Prostate gland (tissue), 2 donors: Measurements from ENCODE around the gene ADARB1. TPM values are rescaled to one million over a fixed set of nuclear protein-coding genes. Genes with fewer than 3 reads are reported as not detected.

Source experiments
- DNase-seq: peaks from one replicate; pipeline ENCODE4 v3.0.0-alpha.2; 2019; ENCODE audit warnings: low spot score
- H3K27ac ChIP-seq, 2 donors: fragments of 200-600 bp; sonication (generic); 2 replicates each; pipeline ENCODE4 v1.5.1; 2017 to 2019
- H3K27me3 ChIP-seq: fragments of 200-600 bp; sonication (generic); replicated peaks from 2 replicates; pipeline ENCODE4 v1.5.1; 2019; ENCODE audit not compliant: insufficient read depth
- H3K36me3 ChIP-seq, 2 donors: fragments of 200-600 bp; sonication (generic); 1 replicate in 1 of 2; 2 replicates in 1 of 2; pipeline versions ENCODE4 v1.5.1 to v1.8.1; 2017 to 2019
- H3K4me1 ChIP-seq: fragments of 200-600 bp; sonication (generic); replicated peaks from 2 replicates; pipeline ENCODE4 v1.5.1; 2019
- H3K4me3 ChIP-seq, 2 donors: fragments of 200-600 bp; sonication (generic); 2 replicates each; pipeline ENCODE4 v1.5.1; 2017 to 2019
- H3K9me3 ChIP-seq: fragments of 200-600 bp; sonication (generic); 2 replicates; pipeline ENCODE4 v1.5.1; 2017
- POLR2A ChIP-seq: fragments of 450-650 bp; IDR thresholded peaks from one replicate; pipeline ENCODE4 v1.6.1; 2016; ENCODE audit warnings: antibody characterized with exemption, mild to moderate bottlenecking
- POLR2AphosphoS5 ChIP-seq: sonication (generic); formaldehyde crosslinking; IDR thresholded peaks from one replicate; pipeline ENCODE4 v1.6.1; 2017; ENCODE audit warnings: antibody characterized with exemption
- WGBS: methylation state at CpG from one replicate; pipeline ENCODE4 v1.1.5; 2018; 5-methylcytosine and 5-hydroxymethylcytosine counted together
- intact Hi-C: fragments of 100-400 bp; cut with DNase I; formaldehyde crosslinking; loops from one replicate; pipeline ENCODE4 v1.14.2; 2022
- total RNA-seq, 2 donors: library from RNA; depleted of rRNA; stranded (reverse); fragments of >200 nt; gene quantifications; one replicate each; pipeline ENCODE4 v1.1.0, GENCODE V29; 2016
- TF ChIP-seq, protein P1 (sequence below), 4 experiments: fragments of 200-600 bp in 2 of 4; fragments of 450-650 bp in 2 of 4; sonication (generic) in 2 of 4; IDR thresholded peaks; 1 replicate in 3 of 4; 2 replicates in 1 of 4; pipeline ENCODE4 v1.5.1; 2016 to 2019; ENCODE audit warnings: antibody characterized with exemption in 4 of 4, mild to moderate bottlenecking in 2 of 4, moderate library complexity in 2 of 4

Gene ADARB1
- total RNA-seq, 2 donors from 2014 or later: 21.0 to 30.9 TPM

DNA sequence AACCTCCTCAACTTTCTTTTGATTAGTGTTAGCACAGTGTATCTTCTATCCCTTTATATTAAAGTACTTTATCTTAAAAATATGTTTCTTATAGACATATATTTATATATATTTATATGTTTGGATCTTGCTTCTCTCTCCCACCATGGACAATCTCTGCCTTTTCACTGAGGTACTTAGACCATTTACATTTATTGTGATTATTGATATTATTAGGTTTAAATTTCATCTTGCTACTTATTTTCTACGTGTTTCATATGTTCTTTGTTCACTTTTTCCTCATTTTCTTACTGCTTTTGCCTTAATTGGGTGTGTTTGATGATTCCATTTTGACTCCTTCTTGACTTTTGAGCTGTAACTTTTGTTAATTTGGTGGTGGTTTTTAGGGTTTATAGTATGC, 142.6 kb downstream of the ADARB1 start:
- TF ChIP-seq, protein P1, sequence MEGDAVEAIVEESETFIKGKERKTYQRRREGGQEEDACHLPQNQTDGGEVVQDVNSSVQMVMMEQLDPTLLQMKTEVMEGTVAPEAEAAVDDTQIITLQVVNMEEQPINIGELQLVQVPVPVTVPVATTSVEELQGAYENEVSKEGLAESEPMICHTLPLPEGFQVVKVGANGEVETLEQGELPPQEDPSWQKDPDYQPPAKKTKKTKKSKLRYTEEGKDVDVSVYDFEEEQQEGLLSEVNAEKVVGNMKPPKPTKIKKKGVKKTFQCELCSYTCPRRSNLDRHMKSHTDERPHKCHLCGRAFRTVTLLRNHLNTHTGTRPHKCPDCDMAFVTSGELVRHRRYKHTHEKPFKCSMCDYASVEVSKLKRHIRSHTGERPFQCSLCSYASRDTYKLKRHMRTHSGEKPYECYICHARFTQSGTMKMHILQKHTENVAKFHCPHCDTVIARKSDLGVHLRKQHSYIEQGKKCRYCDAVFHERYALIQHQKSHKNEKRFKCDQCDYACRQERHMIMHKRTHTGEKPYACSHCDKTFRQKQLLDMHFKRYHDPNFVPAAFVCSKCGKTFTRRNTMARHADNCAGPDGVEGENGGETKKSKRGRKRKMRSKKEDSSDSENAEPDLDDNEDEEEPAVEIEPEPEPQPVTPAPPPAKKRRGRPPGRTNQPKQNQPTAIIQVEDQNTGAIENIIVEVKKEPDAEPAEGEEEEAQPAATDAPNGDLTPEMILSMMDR (IDR thresholded peaks at IDR 0.05): no peak
- no peak for TF ChIP-seq POLR2A
- TF ChIP-seq POLR2AphosphoS5: no peak
- DNase-seq: no peak
- no peaks in the 10 kb centered on the region for H3K4me1 ChIP-seq
- peaks cover 0 to 2% of the 10 kb centered on the region in 2 donors for H3K36me3 ChIP-seq
- H3K4me3 ChIP-seq: no peak overlapping the region
- 85% methylated on average over 1 of the region's 1 CpG for WGBS
- intact Hi-C loops: no loop called here
- H3K9me3 ChIP-seq: no peaks in the 10 kb centered on the region
- H3K27ac ChIP-seq: no peak overlapping the region
- H3K27me3 ChIP-seq: no peaks in the 10 kb centered on the region

DNA sequence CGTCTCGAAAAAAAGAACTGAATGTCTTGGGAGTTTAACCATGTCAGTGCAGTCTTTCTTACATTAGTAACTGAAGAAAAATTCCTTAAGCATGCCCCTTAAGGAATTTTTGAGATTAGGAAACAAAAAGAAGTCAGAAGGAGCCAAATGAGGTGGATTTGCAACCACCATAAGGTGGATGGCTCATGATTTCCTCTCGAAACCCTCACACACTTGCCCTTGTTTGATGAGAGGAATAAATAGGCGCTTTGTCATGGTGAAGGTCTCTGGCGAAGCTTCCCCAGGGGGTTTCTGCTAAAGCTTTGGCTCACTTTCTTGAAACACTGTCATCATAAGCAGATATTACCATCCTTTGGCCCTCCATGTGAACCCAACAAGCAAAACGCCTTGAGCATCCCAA, 145.1 kb downstream of the ADARB1 start:
- Histone ChIP-seq H3K4me1 (no peaks in the 10 kb centered on the region), H3K9me3 (no peaks in the 10 kb centered on the region), H3K27ac (no peak overlapping the region), H3K4me3 (no peak overlapping the region), H3K27me3 (no peaks in the 10 kb centered on the region), H3K36me3 (peaks cover 0 to 10% of the 10 kb centered on the region in 2 donors)
- 91% methylated on average over 6 of the region's 6 CpGs for WGBS
- TF ChIP-seq, protein P1 (IDR thresholded peaks at IDR 0.05): no peak
- no peak for TF ChIP-seq POLR2A
- no peak for TF ChIP-seq POLR2AphosphoS5
- intact Hi-C loops: no loop called here
- DNase-seq: no peak

DNA sequence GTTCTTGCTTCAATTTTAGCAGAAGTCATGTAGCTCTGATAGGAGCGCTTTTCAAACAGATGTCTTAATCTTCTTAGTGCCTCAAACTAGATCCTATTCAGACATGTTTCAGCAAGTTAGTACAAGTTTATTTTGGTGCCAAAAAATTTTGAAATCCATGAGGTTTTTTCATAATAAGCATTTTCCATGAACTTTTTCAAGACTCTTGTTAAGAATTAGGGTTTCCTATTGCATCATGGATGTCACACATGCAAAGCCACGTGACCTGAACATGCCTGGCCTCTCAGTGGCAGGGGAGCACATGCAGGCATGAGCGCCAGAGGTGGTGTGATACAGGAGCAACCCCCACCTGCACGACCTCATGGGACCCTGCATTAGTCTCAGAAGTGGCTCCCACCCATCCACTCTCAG, 145.7 kb downstream of the ADARB1 start:
- Histone ChIP-seq H3K4me1 (peaks cover 1% of the 10 kb centered on the region), H3K4me3 (no peak overlapping the region), H3K9me3 (no peaks in the 10 kb centered on the region), H3K36me3 (peaks cover 0 to 10% of the 10 kb centered on the region in 2 donors), H3K27ac (no peak overlapping the region), H3K27me3 (no peaks in the 10 kb centered on the region)
- TF ChIP-seq, protein P1 (IDR thresholded peaks at IDR 0.05): no peak
- TF ChIP-seq POLR2AphosphoS5 (no peak), POLR2A (no peak)
- intact Hi-C loops: loop anchor here (10.0 kb wide), 1 partner anchor 55 kb away; no protein-coding TSS in a partner anchor
- no peak for DNase-seq
- 88% methylated on average over 4 of the region's 4 CpGs for WGBS

DNA sequence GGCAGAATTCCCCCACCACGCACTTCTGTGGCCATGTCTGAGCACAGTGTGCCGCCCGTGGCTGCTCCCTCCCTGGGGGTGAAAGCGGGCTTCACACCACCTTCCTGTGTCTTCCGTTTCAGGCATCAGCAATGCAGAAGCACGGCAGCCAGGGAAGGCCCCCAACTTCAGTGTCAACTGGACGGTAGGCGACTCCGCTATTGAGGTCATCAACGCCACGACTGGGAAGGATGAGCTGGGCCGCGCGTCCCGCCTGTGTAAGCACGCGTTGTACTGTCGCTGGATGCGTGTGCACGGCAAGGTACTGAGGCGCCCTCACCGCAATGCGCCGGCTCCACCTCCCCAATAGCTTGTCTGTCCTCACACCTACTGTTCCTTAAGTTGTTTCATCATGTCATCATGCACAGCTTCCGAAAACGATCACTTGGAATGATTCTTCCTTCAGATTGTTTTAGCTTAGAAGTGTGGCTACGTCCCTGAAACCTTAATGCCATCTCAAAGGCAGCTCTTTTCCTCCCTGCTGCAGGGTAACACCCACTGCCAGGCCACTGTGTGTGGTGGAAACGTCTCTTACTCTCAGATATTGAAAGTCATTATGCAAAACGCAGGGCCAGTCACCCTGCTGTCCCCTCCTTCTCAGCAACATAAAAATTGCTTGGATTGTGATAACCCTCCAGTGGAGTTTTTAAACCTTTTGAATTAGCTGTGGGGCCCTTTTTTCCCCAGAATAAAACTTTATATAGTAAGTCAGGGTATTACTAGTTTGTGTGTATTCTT, 146.5 kb downstream of the ADARB1 start:
- intact Hi-C loops: loop anchor here (10.0 kb wide), 1 partner anchor 56 kb away; no protein-coding TSS in a partner anchor
- DNase-seq: no peak
- Histone ChIP-seq H3K36me3 (peaks cover 0 to 10% of the 10 kb centered on the region in 2 donors), H3K4me1 (peaks cover 2% of the 10 kb centered on the region), H3K27ac (no peak overlapping the region), H3K4me3 (no peak overlapping the region), H3K27me3 (no peaks in the 10 kb centered on the region), H3K9me3 (no peaks in the 10 kb centered on the region)
- TF ChIP-seq POLR2AphosphoS5 (no peak), POLR2A (no peak)
- TF ChIP-seq, protein P1 (IDR thresholded peaks at IDR 0.05): no peak
- WGBS: 93% methylated on average over 29 of the region's 29 CpGs

DNA sequence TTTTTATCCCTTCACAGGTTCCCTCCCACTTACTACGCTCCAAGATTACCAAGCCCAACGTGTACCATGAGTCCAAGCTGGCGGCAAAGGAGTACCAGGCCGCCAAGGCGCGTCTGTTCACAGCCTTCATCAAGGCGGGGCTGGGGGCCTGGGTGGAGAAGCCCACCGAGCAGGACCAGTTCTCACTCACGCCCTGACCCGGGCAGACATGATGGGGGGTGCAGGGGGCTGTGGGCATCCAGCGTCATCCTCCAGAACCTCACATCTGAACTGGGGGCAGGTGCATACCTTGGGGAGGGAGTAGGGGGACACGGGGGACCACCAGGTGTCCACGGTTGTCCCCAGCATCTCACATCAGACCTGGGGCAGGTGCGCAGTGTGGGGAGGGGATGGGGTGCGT, 147.6 kb downstream of the ADARB1 start:
- WGBS: 96% methylated on average over 15 of the region's 15 CpGs
- peaks cover 7% of the 10 kb centered on the region for H3K4me1 ChIP-seq
- intact Hi-C loops: loop anchor here (10.0 kb wide), 1 partner anchor 57 kb away; no protein-coding TSS in a partner anchor
- H3K27ac ChIP-seq: no peak overlapping the region
- peaks cover 0 to 10% of the 10 kb centered on the region in 2 donors for H3K36me3 ChIP-seq
- no peaks in the 10 kb centered on the region for H3K9me3 ChIP-seq
- no peaks in the 10 kb centered on the region for H3K27me3 ChIP-seq
- TF ChIP-seq, protein P1 (IDR thresholded peaks at IDR 0.05): no peak
- TF ChIP-seq POLR2A (no peak), POLR2AphosphoS5 (no peak)
- no peak for DNase-seq
- no peak overlapping the region for H3K4me3 ChIP-seq
